ENCODE measurements around the gene KRT75. TPM values are rescaled to one million over a fixed set of nuclear protein-coding genes. Genes with fewer than 3 reads are reported as not detected.

Gene KRT75
- total and polyA plus RNA-seq, 3 experiments from 2014 or later = not detected

- DNase-seq = no peak
- Histone ChIP-seq H3K27me3 (ENCODE audit: insufficient read depth, low read length, poor library complexity, severe bottlenecking) (no peaks in the 10 kb centered on the region), H3K36me3 (ENCODE audit: insufficient read depth, low read length) (no peaks in the 10 kb centered on the region), H3K4me3 (ENCODE audit: low read length) (no peak overlapping the region), H3K4me1 (ENCODE audit: insufficient read depth, low read length) (no peaks in the 10 kb centered on the region), H3K9me3 (ENCODE audit: low read length) (no peaks in the 10 kb centered on the region), H3K27ac (ENCODE audit: low read depth, low read length) (no peak overlapping the region)
- Mint-ChIP-seq H3K9me3 (no peaks in the 10 kb centered on the region), H3K4me1 (no peaks in the 10 kb centered on the region), H3K36me3 (no peaks in the 10 kb centered on the region), H3K27ac (no peak overlapping the region), H3K27me3 (peaks cover 4 to 8% of the 10 kb centered on the region in 2 donors), H3K4me3 (no peak overlapping the region)
- ChIA-PET POLR2A (no interaction called here), CTCF (interaction anchor here (1.0 kb wide), 1 partner anchor 487 kb away, joined by 3 read pairs; no protein-coding TSS in a partner anchor)
These were observed 42.6 kb downstream of the KRT75 start for GRCh38 chr12:52391618-52392002.

GRCh38 chr12:52390739-52391617, 43.2 kb downstream of the KRT75 start:
- POLR2A ChIA-PET = no interaction called here
- H3K27me3 Mint-ChIP-seq = peaks cover 4 to 8% of the 10 kb centered on the region in 2 donors

GRCh38 chr12:52389313-52390207, 44.6 kb downstream of the KRT75 start:
- H3K27me3 Mint-ChIP-seq = peaks cover 4 to 8% of the 10 kb centered on the region in 2 donors
- no peak overlapping the region for H3K27ac ChIP-seq (ENCODE audit: low read depth, low read length)
- no peaks in the 10 kb centered on the region for H3K36me3 ChIP-seq (ENCODE audit: insufficient read depth, low read length)
- ChIA-PET POLR2A (no interaction called here), CTCF (no interaction called here)
- no peak for DNase-seq
- H3K4me1 Mint-ChIP-seq = no peaks in the 10 kb centered on the region
- no peak overlapping the region for H3K27ac Mint-ChIP-seq
- H3K27me3 ChIP-seq (ENCODE audit: insufficient read depth, low read length, poor library complexity, severe bottlenecking) = no peaks in the 10 kb centered on the region
- no peaks in the 10 kb centered on the region for H3K9me3 ChIP-seq (ENCODE audit: low read length)
- H3K9me3 Mint-ChIP-seq = no peaks in the 10 kb centered on the region
- no peaks in the 10 kb centered on the region for H3K4me1 ChIP-seq (ENCODE audit: insufficient read depth, low read length)
- no peak overlapping the region for H3K4me3 Mint-ChIP-seq
- H3K36me3 Mint-ChIP-seq = no peaks in the 10 kb centered on the region
- H3K4me3 ChIP-seq (ENCODE audit: low read length) = no peak overlapping the region

More at GRCh38 chr12:52390739-52391617, 43.2 kb downstream of the KRT75 start:
- Histone ChIP-seq H3K27me3 (ENCODE audit: insufficient read depth, low read length, poor library complexity, severe bottlenecking) (no peaks in the 10 kb centered on the region), H3K27ac (ENCODE audit: low read depth, low read length) (no peak overlapping the region), H3K4me3 (ENCODE audit: low read length) (no peak overlapping the region), H3K36me3 (ENCODE audit: insufficient read depth, low read length) (no peaks in the 10 kb centered on the region), H3K4me1 (ENCODE audit: insufficient read depth, low read length) (no peaks in the 10 kb centered on the region), H3K9me3 (ENCODE audit: low read length) (no peaks in the 10 kb centered on the region)
- CTCF ChIA-PET = interaction anchor here (1.0 kb wide), 1 partner anchor 488 kb away, joined by 3 read pairs; no protein-coding TSS in a partner anchor
- DNase-seq = no peak
- no peaks in the 10 kb centered on the region for H3K4me1 Mint-ChIP-seq
- no peaks in the 10 kb centered on the region for H3K9me3 Mint-ChIP-seq
- no peaks in the 10 kb centered on the region for H3K36me3 Mint-ChIP-seq
- no peak overlapping the region for H3K4me3 Mint-ChIP-seq
- no peak overlapping the region for H3K27ac Mint-ChIP-seq

- Histone ChIP-seq H3K36me3 (ENCODE audit: insufficient read depth, low read length) (no peaks in the 10 kb centered on the region), H3K4me3 (ENCODE audit: low read length) (no peak overlapping the region), H3K9me3 (ENCODE audit: low read length) (no peaks in the 10 kb centered on the region), H3K4me1 (ENCODE audit: insufficient read depth, low read length) (no peaks in the 10 kb centered on the region), H3K27me3 (ENCODE audit: insufficient read depth, low read length, poor library complexity, severe bottlenecking) (no peaks in the 10 kb centered on the region), H3K27ac (ENCODE audit: low read depth, low read length) (no peak overlapping the region)
- Mint-ChIP-seq H3K4me3 (no peak overlapping the region), H3K27ac (no peak overlapping the region), H3K9me3 (no peaks in the 10 kb centered on the region), H3K36me3 (no peaks in the 10 kb centered on the region), H3K4me1 (peaks cover 3 to 7% (median 5%) of the 10 kb centered on the region in 3 donors), H3K27me3 (peaks cover 0 to 10% of the 10 kb centered on the region in 2 donors)
- ChIA-PET CTCF (no interaction called here), POLR2A (no interaction called here)
- DNase-seq = no peak
These were observed 46.3 kb downstream of the KRT75 start for GRCh38 chr12:52387859-52388258.

- no peak within 1 kb of the TSS for H3K4me3 Mint-ChIP-seq
- no peaks in the 10 kb centered on the region for H3K9me3 Mint-ChIP-seq
- ChIA-PET POLR2A (no interaction called here), CTCF (interaction anchor here (2.0 kb wide), 1 partner anchor 8 kb away, joined by 4 read pairs; no protein-coding TSS in a partner anchor)
- Histone ChIP-seq H3K4me3 (ENCODE audit: low read length) (no peak within 1 kb of the TSS), H3K4me1 (ENCODE audit: insufficient read depth, low read length) (no peaks in the 10 kb centered on the region), H3K36me3 (ENCODE audit: insufficient read depth, low read length) (no peaks in the 10 kb centered on the region), H3K9me3 (ENCODE audit: low read length) (no peaks in the 10 kb centered on the region), H3K27ac (ENCODE audit: low read depth, low read length) (no peak within 1 kb of the TSS), H3K27me3 (ENCODE audit: insufficient read depth, low read length, poor library complexity, severe bottlenecking) (no peaks in the 10 kb centered on the region)
- peaks cover 0 to 6% of the 10 kb centered on the region in 2 donors for H3K27me3 Mint-ChIP-seq
- peaks cover 6 to 19% (median 16%) of the 10 kb centered on the region in 3 donors for H3K4me1 Mint-ChIP-seq
- no peak for DNase-seq
- no peaks in the 10 kb centered on the region for H3K36me3 Mint-ChIP-seq
- peak within 1 kb of the TSS in 1 of 8 donors; percentile 12 for H3K27ac Mint-ChIP-seq
These were observed 48.9 kb downstream of the KRT75 start, which contains the start of gene KRT84 for GRCh38 chr12:52385226-52385702. TSS of gene KRT84 (minus strand) at chr12:52385652. CDS start at chr12:52385585, 67 bp downstream.

GRCh38 chr12:52383331-52383730, 50.8 kb downstream of the KRT75 start:
- H3K27me3 ChIP-seq (ENCODE audit: insufficient read depth, low read length, poor library complexity, severe bottlenecking) = no peaks in the 10 kb centered on the region
- CTCF ChIA-PET = interaction anchor here (2.0 kb wide), 1 partner anchor 10 kb away, joined by 4 read pairs; no protein-coding TSS in a partner anchor
- H3K27ac Mint-ChIP-seq = no peak overlapping the region
- no peak overlapping the region for H3K4me3 ChIP-seq (ENCODE audit: low read length)
- no peak for DNase-seq
- no peaks in the 10 kb centered on the region for H3K36me3 ChIP-seq (ENCODE audit: insufficient read depth, low read length)
- H3K4me3 Mint-ChIP-seq = no peak overlapping the region
- H3K4me1 Mint-ChIP-seq = peaks cover 6 to 19% (median 16%) of the 10 kb centered on the region in 3 donors
- no peaks in the 10 kb centered on the region for H3K36me3 Mint-ChIP-seq
- no peaks in the 10 kb centered on the region for H3K4me1 ChIP-seq (ENCODE audit: insufficient read depth, low read length)
- no peaks in the 10 kb centered on the region for H3K9me3 Mint-ChIP-seq
- no peaks in the 10 kb centered on the region for H3K9me3 ChIP-seq (ENCODE audit: low read length)
- H3K27me3 Mint-ChIP-seq = peaks cover 1 to 8% of the 10 kb centered on the region in 2 donors
- H3K27ac ChIP-seq (ENCODE audit: low read depth, low read length) = no peak overlapping the region
- POLR2A ChIA-PET = no interaction called here

- no peaks in the 10 kb centered on the region for H3K36me3 ChIP-seq (ENCODE audit: insufficient read depth, low read length)
- H3K27me3 Mint-ChIP-seq = peaks cover 1 to 9% of the 10 kb centered on the region in 2 donors
- CTCF ChIA-PET = no interaction called here
- H3K27me3 ChIP-seq (ENCODE audit: insufficient read depth, low read length, poor library complexity, severe bottlenecking) = no peaks in the 10 kb centered on the region
- H3K27ac ChIP-seq (ENCODE audit: low read depth, low read length) = no peak overlapping the region
- no peaks in the 10 kb centered on the region for H3K9me3 Mint-ChIP-seq
- H3K4me1 Mint-ChIP-seq = peaks cover 6 to 19% (median 16%) of the 10 kb centered on the region in 3 donors
- POLR2A ChIA-PET = no interaction called here
- H3K4me3 ChIP-seq (ENCODE audit: low read length) = no peak overlapping the region
- DNase-seq = no peak
- no peaks in the 10 kb centered on the region for H3K4me1 ChIP-seq (ENCODE audit: insufficient read depth, low read length)
- H3K27ac Mint-ChIP-seq = peak overlapping the region in 1 of 8 donors; percentile 18
- H3K9me3 ChIP-seq (ENCODE audit: low read length) = no peaks in the 10 kb centered on the region
- no peak overlapping the region for H3K4me3 Mint-ChIP-seq
- H3K36me3 Mint-ChIP-seq = no peaks in the 10 kb centered on the region
These were observed 51.3 kb downstream of the KRT75 start for GRCh38 chr12:52382854-52383253.

Data from CD8-positive, alpha-beta memory T cell (primary cell).